AG04450 (cell line): ENCODE data around the gene SLC13A1. TPM values are rescaled to one million over a fixed set of nuclear protein-coding genes. Genes with fewer than 3 reads are reported as not detected.
A peak's percentile ranks its signal among the peaks of the same experiment; 100 is the strongest.

Experiments used
- CTCF ChIA-PET: fragments of 300-600, 350-600 bp; formaldehyde crosslinking; extraction: SDS; loops from one replicate; lab custom pipeline; 2022; ENCODE audit warnings: antibody characterized with exemption, inconsistent platforms; lab: Charles Lee
- POLR2A ChIA-PET: fragments of 350-600 bp; formaldehyde crosslinking; extraction: SDS; loops from one replicate; lab custom pipeline; 2021; ENCODE audit warnings: antibody characterized with exemption, inconsistent platforms; lab: Yijun Ruan, JAX
- DNase-seq: peaks from one replicate; pipeline ENCODE4 v3.0.0-alpha.2; 2011; ENCODE audit warnings: low read depth, low spot score
- H3K27ac ChIP-seq: one replicate; pipeline ENCODE4 v1.5.1; 2012; ENCODE audit warnings: low read depth, low read length, control low read depth
- H3K27me3 ChIP-seq: one replicate; pipeline ENCODE4 v1.6.0; 2012; ENCODE audit warnings: low read length; ENCODE audit not compliant: control insufficient read depth, insufficient read depth
- H3K4me3 ChIP-seq: 2 replicates; pipeline ENCODE4 v1.5.1; 2011; ENCODE audit warnings: mild to moderate bottlenecking, low read depth, low read length, control low read depth
- H3K9me3 ChIP-seq: 2 replicates; pipeline ENCODE4 v1.5.1; 2012; ENCODE audit warnings: low read length; ENCODE audit not compliant: control insufficient read depth, insufficient read depth
- CTCF ChIP-seq: IDR thresholded peaks from 2 replicates; pipeline ENCODE4 v1.5.1; 2011; ENCODE audit warnings: low read depth, low read length, control low read depth, inconsistent platforms
- polyA plus RNA-seq: library from polyadenylated mRNA; depleted of rRNA; stranded (reverse); fragments of >200 nt; gene quantifications from 2 replicates; pipeline ENCODE4 v1.2.3, GENCODE V29; 2011

The SLC13A1 gene
- polyA plus RNA-seq, 1 experiment: not detected

- CTCF ChIA-PET: no interaction called here
- Histone ChIP-seq H3K9me3 (no peaks in the 10 kb centered on the region), H3K27ac (no peak overlapping the region), H3K27me3 (no peaks in the 10 kb centered on the region), H3K4me3 (no peak overlapping the region)
- POLR2A ChIA-PET: no interaction called here
- DNase-seq: no peak
- no peak for TF ChIP-seq CTCF
Measured at GRCh38 chr7:123220396-123220795, 20.6 kb upstream of the SLC13A1 start.

DNA sequence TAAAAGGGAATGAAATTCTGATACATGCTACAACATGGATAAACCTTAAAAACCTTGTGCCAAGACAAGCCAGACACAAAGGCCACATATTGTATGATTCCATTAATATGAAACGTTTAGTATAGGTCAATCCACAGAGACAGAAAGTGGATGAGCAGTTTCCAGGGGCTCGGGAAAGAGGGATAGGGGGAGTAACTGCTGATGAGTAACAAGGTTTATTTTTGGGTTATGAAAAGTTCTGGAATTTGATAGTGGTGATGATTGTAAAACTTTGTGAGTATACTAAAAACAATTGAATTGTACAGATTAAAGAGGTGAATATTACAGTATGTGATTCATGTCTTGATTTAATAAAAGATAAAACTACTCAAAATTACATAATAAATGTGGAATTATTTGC lies 19.1 kb upstream of the SLC13A1 start:
- Histone ChIP-seq H3K9me3 (peaks cover 2% of the 10 kb centered on the region; the same call in 1 of the 2 replicates), H3K27ac (no peak overlapping the region), H3K27me3 (no peaks in the 10 kb centered on the region), H3K4me3 (no peak overlapping the region)
- ChIA-PET CTCF (no interaction called here), POLR2A (no interaction called here)
- TF ChIP-seq CTCF: no peak
- no peak for DNase-seq

DNA sequence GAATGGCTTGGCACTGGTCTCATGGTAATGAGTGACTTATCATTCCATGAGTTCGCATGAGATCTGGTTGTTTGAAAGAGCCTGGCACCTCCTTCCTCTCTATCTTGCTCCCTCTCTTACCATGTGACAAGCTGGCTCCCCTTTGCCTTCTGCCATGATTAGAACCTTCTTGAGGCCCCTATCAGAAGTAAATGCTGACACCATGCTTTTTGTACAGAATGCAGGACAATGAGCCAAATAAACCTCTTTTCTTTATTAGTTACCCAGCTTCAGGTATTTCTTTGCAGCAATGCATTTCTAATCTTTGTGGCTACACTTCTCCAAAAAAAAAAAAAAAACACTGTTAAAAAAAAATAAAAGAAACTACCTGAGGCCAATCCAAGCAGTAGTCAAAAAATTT lies 17.1 kb upstream of the SLC13A1 start:
- POLR2A ChIA-PET: no interaction called here
- CTCF ChIA-PET: interaction anchor here (0.7 kb wide), 1 partner anchor 96 kb away, joined by 4 read pairs; no protein-coding TSS in a partner anchor
- Histone ChIP-seq H3K4me3 (no peak overlapping the region), H3K27me3 (no peaks in the 10 kb centered on the region), H3K27ac (no peak overlapping the region), H3K9me3 (peaks cover 2% of the 10 kb centered on the region; the same call in 1 of the 2 replicates)
- no peak for DNase-seq
- TF ChIP-seq CTCF: no peak

DNA sequence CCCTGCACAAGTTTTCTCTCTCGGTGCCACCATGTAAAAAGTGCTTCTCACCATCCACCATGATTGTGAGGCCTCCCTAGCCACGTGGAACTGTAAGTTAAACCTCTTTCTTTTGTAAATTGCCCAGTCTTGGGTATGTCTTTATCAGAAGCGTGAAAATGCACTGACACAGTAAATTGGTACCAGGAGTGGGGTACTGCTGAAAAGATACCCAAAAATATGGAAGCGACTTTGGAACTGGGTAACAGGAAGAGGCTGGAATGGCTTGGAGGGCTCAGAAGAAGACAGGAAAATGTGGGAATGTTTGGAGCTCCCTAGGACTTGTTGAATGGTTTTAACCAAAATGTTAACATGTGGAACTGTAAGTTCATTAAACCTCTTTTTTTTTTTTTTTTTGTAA lies 15.6 kb upstream of the SLC13A1 start:
- ChIA-PET POLR2A (no interaction called here), CTCF (no interaction called here)
- Histone ChIP-seq H3K27me3 (no peaks in the 10 kb centered on the region), H3K4me3 (no peak overlapping the region), H3K27ac (no peak overlapping the region), H3K9me3 (peaks cover 2% of the 10 kb centered on the region; the same call in 1 of the 2 replicates)
- TF ChIP-seq CTCF: no peak
- DNase-seq: no peak

- POLR2A ChIA-PET: no interaction called here
- TF ChIP-seq CTCF: no peak
Measured at GRCh38 chr7:123211545-123211944, 11.8 kb upstream of the SLC13A1 start.

More at GRCh38 chr7:123211545-123211944, 11.8 kb upstream of the SLC13A1 start:
- H3K4me3 ChIP-seq: no peak overlapping the region
- no peaks in the 10 kb centered on the region for H3K27me3 ChIP-seq
- CTCF ChIA-PET: no interaction called here
- peak overlapping the region; percentile 11 for H3K27ac ChIP-seq
- H3K9me3 ChIP-seq: peaks cover 2% of the 10 kb centered on the region; the same call in 1 of the 2 replicates
- DNase-seq: no peak
